Measurements from ENCODE around the gene HNRNPA1L2.
"Not testable (repeated sequence)": the region's sequence is repeated elsewhere in the genome, so short reads cannot be mapped to it uniquely, and the experiment has no call there.

HNRNPA1L2 gene

GRCh38 chr13:52638666-52639328 is 3.4 kb upstream of the HNRNPA1L2 start:
- no peak for DNase-seq (ENCODE audit: low read depth)
- H3K4me3 ChIP-seq (ENCODE audit: low read depth, low read length), result no peak overlapping the region

DNA sequence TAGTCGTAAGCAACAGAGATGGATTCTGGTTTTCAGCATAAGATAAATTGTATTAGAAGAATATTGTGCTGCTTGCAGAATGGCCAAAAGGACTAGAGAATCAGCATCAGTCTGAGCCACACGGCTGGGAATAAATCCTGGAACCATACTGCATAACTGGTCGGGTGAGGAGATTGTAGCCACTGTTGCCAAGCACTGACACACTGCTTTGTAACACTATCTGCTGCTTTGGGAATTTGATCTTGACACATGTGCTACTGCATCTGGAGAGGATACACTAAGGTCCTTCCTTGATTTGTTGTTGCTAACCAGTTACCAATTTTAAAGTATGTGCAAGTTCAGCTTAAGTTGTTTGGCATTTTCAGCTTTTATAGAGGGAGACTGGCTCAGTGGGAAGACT is 1.9 kb downstream of the HNRNPA1L2 start:
- H3K4me3 ChIP-seq (ENCODE audit: low read depth, low read length), result no peak overlapping the region
- DNase-seq (ENCODE audit: low read depth), result no peak

DNA sequence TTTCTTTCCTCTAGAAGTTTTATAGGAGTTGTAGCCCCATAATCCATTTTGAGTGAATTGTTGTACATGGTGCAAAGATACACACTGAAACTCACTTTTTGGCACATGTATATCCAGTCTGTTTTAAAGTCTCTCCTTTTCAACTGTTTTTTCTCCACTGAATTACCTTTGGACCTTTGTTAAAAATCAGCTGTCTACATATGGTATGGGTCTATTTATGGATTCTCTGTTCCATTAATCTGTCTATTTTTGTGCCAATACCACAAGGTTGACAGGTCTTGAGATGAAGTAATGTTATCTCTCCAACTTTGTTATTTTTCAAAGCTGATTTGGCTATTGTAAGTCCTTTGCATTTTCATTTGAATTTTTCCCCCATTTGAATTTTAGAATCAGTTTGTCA is 4.7 kb downstream of the HNRNPA1L2 start:
- DNase-seq (ENCODE audit: low read depth), result no peak
- no peak overlapping the region for H3K4me3 ChIP-seq (ENCODE audit: low read depth, low read length)

GRCh38 chr13:52650731-52651130 is 8.5 kb downstream of the HNRNPA1L2 start:
- no peak for DNase-seq (ENCODE audit: low read depth)
- peak overlapping the region; percentile 96 for H3K4me3 ChIP-seq (ENCODE audit: low read depth, low read length)

GRCh38 chr13:52651897-52652195 is 9.6 kb downstream of the HNRNPA1L2 start:
- H3K4me3 ChIP-seq (ENCODE audit: low read depth, low read length), result peak overlapping the region; percentile 96
- no peak for DNase-seq (ENCODE audit: low read depth)

- peak within 1 kb of the TSS; percentile 96 for H3K4me3 ChIP-seq (ENCODE audit: low read depth, low read length)
- peak; percentile 96 for DNase-seq (ENCODE audit: low read depth)
Observed at GRCh38 chr13:52652196-52652979, 10.2 kb downstream of the HNRNPA1L2 start, which contains the start of gene SUGT1. TSS of gene SUGT1 (plus strand) at chr13:52652836. CDS start at chr13:52652921, 85 bp downstream.

DNA sequence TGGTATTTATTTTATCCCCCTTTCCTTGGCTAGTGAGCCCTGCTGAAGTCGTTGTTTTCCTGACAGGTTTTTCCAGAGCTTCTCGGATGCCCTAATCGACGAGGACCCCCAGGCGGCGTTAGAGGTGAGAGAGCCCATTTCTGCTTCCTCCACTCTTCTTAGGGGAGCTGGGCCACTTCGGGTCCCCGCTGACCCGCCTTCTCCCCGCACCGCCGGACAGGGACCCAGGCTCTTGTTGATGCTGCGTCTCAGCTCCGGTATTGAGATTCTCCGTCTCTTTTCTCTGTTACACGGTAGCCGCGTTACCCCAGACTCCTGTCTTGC is 10.7 kb downstream of the HNRNPA1L2 start:
- peak overlapping the region; percentile 96 for H3K4me3 ChIP-seq (ENCODE audit: low read depth, low read length)
- DNase-seq (ENCODE audit: low read depth), result no peak

GRCh38 chr13:52659340-52659739 is 17.1 kb downstream of the HNRNPA1L2 start:
- no peak overlapping the region for H3K4me3 ChIP-seq (ENCODE audit: low read depth, low read length)
- DNase-seq (ENCODE audit: low read depth), result no peak

DNA sequence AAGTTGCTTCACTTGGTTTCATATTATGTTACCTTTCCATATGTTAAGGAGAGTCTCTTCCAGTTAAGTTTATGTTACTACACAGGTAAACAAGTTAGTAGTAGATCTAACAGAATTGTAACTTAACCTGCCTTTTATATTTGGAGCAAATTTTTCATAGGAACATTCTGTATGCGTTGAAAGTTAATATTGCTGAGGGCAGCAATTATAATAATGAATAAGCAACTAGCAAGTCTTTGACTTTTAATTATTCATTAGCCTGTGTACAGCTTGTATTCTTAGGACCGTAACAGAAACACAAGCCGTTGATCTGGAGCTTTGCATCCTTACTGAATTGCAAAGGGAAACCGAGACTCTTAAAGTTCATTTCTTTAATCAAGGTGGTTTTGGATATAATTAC is 22.0 kb downstream of the HNRNPA1L2 start:
- no peak for DNase-seq (ENCODE audit: low read depth)
- H3K4me3 ChIP-seq (ENCODE audit: low read depth, low read length), result no peak overlapping the region

DNA sequence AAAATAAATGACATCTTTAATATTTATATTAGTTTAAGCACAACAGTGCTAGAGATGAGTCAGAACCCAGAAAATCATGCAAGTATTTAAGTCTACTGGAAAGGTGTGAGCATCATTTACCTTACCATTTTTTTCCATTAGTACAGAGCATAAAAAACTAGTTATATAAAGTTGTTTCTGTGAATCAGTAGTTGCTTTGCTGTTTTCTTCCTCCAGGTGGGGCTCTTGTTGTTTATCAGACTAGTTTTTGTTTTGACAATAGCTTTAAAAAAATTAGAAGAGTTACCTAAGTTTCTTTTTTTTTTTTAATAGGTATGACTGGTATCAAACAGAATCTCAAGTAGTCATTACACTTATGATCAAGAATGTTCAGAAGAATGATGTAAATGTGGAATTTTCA is 23.1 kb downstream of the HNRNPA1L2 start:
- H3K4me3 ChIP-seq (ENCODE audit: low read depth, low read length), result no peak overlapping the region
- DNase-seq (ENCODE audit: low read depth), result no peak

DNA sequence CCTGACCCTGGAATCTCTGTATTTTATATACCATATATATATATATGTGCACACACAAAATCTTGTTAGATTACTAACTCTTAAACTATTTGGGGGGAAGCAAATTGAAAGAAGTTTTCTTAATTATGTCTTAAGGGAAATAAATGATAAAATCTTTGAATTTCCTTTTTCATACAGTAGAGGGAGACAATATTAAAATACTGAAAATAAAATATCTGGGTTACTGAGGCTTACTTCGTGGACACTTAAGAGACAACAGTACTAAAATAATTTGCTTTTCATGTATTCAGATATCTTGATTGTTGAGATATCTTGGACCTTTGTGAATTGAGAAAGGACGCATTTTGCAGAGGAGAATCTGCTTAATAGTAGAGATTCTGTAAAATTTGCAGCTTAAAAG is 27.4 kb downstream of the HNRNPA1L2 start:
- DNase-seq (ENCODE audit: low read depth), result no peak
- no peak overlapping the region for H3K4me3 ChIP-seq (ENCODE audit: low read depth, low read length)

- no peak overlapping the region for H3K4me3 ChIP-seq (ENCODE audit: low read depth, low read length)
- no peak for DNase-seq (ENCODE audit: low read depth)
Observed at GRCh38 chr13:52670726-52671125, 28.5 kb downstream of the HNRNPA1L2 start.

GRCh38 chr13:52673465-52673864 is 31.2 kb downstream of the HNRNPA1L2 start:
- DNase-seq (ENCODE audit: low read depth), result no peak
- H3K4me3 ChIP-seq (ENCODE audit: low read depth, low read length), result no peak overlapping the region

GRCh38 chr13:52677823-52678222 is 35.6 kb downstream of the HNRNPA1L2 start:
- H3K4me3 ChIP-seq (ENCODE audit: low read depth, low read length), result no peak overlapping the region
- no peak for DNase-seq (ENCODE audit: low read depth)

GRCh38 chr13:52685806-52686205 is 43.6 kb downstream of the HNRNPA1L2 start:
- not testable (repeated sequence) for H3K4me3 ChIP-seq (ENCODE audit: low read depth, low read length); DNase-seq (ENCODE audit: low read depth)

DNA sequence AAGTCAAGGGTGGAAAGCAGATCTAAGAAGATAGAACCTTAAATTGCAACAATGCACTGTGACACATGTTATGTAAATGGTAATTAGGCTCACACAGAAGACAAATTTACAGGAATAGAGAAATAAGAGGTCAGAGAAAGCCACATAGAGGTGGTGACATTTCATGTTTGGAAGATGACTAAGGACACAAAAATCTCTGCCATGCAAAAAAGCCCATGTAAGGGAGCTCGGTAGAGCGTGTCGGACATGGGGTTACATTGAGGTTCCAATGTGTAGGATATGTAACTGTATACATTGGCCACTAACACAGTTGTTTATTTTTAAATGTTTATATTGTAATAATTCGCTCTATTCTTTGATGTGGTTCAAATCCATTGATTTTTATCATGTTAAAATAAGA is 44.1 kb downstream of the HNRNPA1L2 start:
- DNase-seq (ENCODE audit: low read depth), result no peak
- no peak overlapping the region for H3K4me3 ChIP-seq (ENCODE audit: low read depth, low read length)

Data from skeletal muscle cell (primary cell).